ENCODE measurements around the gene WWTR1.

Gene WWTR1

DNA sequence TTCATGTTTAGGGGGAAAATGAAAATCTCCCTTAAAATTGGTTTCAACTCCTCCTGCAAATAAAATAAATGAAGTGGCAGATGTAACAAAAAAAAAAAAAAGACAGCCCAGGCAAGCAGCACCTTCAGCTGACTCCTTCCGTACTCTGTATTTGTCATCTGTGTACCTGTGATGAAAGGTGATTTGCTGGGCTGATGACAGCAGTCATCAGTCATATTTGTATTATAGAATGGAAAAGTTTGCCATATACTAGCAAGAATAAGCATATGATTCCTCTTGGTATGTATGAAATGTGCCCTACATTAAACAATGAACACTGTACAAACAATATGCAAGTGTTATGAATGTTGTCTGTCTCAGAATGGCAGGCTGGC is 44.1 kb upstream of the WWTR1 start:
- H3K36me3 ChIP-seq (replicated peaks) = no peaks in the 10 kb centered on the region
- TF ChIP-seq, protein P1, sequence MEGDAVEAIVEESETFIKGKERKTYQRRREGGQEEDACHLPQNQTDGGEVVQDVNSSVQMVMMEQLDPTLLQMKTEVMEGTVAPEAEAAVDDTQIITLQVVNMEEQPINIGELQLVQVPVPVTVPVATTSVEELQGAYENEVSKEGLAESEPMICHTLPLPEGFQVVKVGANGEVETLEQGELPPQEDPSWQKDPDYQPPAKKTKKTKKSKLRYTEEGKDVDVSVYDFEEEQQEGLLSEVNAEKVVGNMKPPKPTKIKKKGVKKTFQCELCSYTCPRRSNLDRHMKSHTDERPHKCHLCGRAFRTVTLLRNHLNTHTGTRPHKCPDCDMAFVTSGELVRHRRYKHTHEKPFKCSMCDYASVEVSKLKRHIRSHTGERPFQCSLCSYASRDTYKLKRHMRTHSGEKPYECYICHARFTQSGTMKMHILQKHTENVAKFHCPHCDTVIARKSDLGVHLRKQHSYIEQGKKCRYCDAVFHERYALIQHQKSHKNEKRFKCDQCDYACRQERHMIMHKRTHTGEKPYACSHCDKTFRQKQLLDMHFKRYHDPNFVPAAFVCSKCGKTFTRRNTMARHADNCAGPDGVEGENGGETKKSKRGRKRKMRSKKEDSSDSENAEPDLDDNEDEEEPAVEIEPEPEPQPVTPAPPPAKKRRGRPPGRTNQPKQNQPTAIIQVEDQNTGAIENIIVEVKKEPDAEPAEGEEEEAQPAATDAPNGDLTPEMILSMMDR (IDR thresholded peaks at IDR 0.05; ENCODE audit: low read depth, low read length, missing control alignments) = no peak
- H3K4me3 ChIP-seq (ENCODE audit: low read depth, low read length) = no peak overlapping the region
- in situ Hi-C loops (cut with HindIII; ENCODE audit: low pct_ligation_motif_present, low sequenced_read_pairs) = no loop called here
- H3K27me3 ChIP-seq (replicated peaks) = no peaks in the 10 kb centered on the region
- DNase-seq = no peak
- H3K27ac ChIP-seq = no peak overlapping the region

DNA sequence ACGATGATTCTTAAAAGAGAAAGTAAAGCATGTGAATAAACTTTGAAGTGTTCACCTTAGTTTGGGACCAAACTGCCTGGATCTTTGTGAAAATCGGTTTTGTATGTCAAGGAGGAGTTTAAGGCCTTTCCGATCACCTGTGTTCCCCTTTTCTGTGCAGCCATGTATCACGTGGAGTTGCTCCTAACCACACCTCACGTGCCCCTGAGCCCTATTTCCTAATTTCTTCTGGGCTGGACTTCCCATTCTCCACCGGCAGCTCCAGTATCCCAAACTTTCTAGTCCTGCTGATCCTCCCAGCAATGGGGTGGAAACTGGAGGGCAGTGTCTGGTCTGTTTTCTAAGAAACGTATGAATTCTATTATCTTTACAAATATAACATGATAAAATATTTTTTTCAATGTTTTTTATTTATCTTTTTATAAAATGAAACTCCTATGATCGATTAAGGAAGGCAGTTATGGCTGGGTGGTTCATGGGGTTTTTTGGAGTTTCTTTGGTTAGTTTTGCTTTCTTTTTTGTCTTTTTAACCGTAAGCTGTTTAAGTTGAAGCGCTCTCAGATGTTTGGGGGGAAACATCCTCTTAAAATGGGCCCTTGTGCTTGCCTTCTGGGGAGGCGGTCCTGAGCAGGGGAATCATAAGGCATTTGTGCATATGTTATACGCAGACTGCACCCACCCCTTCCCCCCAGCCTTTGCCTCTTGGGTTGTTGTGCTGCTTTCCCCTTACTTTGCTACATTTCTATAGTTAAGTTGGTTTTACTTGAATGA is 43.6 kb upstream of the WWTR1 start:
- H3K27me3 ChIP-seq (replicated peaks) = no peaks in the 10 kb centered on the region
- in situ Hi-C loops (cut with HindIII; ENCODE audit: low pct_ligation_motif_present, low sequenced_read_pairs) = no loop called here
- H3K27ac ChIP-seq = no peak overlapping the region
- no peaks in the 10 kb centered on the region for H3K36me3 ChIP-seq (replicated peaks)
- TF ChIP-seq, protein P1 (IDR thresholded peaks at IDR 0.05; ENCODE audit: low read depth, low read length, missing control alignments) = no peak
- H3K4me3 ChIP-seq (ENCODE audit: low read depth, low read length) = no peak overlapping the region
- DNase-seq = no peak

DNA sequence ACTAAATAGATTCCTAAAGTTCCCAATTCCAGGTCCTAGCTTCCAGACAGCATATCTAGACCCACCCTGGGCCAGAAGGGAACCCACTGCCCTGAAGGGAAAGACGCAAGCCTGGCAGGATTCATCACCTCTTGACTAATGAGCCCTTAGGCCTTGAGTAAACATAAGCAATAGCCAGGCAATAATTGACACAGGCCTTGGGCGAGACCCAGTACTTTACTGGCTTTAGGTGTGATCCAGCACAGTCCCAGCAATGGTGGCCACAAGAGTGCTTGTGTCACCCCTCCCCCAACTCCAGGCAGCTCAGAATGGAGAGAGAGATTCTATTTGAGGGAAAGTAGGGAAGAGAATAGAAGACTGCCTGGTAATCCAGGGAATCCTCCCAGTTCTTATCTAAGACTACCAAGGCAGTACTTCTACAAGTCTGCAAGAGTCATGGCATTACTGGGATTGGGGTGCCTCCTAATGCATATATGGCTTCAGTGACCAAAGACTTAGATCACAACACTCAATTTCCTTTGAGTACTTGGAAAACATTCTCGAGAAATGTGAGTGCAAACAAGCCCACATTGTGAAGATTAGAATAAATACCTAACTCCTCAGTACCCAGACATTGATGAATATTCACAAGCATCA is 30.4 kb upstream of the WWTR1 start:
- no peak overlapping the region for H3K27ac ChIP-seq
- no peaks in the 10 kb centered on the region for H3K36me3 ChIP-seq (replicated peaks)
- H3K27me3 ChIP-seq (replicated peaks) = no peaks in the 10 kb centered on the region
- DNase-seq = no peak
- in situ Hi-C loops (cut with HindIII; ENCODE audit: low pct_ligation_motif_present, low sequenced_read_pairs) = no loop called here
- H3K4me3 ChIP-seq (ENCODE audit: low read depth, low read length) = no peak overlapping the region
- TF ChIP-seq, protein P1 (IDR thresholded peaks at IDR 0.05; ENCODE audit: low read depth, low read length, missing control alignments) = no peak

DNA sequence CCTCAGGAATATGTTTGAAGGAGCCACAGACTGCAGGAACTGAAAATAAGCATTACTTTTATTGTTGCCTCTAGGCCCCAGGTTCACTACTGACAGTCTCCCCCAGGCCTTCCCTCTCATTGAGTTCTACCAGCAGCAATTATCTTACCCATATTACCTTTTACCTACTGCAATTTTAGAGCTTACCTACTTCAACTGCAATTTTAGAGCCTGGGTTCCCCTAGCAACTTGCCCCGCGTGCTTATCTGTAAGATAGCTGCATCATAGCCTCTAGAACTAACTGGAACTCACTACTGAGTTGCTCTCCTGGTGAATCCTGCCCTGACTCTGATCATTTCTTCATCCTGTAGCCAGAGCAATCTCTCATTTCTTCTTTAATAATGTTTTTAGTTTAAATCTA is 29.2 kb upstream of the WWTR1 start:
- Histone ChIP-seq H3K36me3 (replicated peaks) (no peaks in the 10 kb centered on the region), H3K27me3 (replicated peaks) (no peaks in the 10 kb centered on the region), H3K4me3 (ENCODE audit: low read depth, low read length) (no peak overlapping the region), H3K27ac (no peak overlapping the region)
- DNase-seq = no peak
- TF ChIP-seq, protein P1 (IDR thresholded peaks at IDR 0.05; ENCODE audit: low read depth, low read length, missing control alignments) = no peak
- in situ Hi-C loops (cut with HindIII; ENCODE audit: low pct_ligation_motif_present, low sequenced_read_pairs) = no loop called here

DNA sequence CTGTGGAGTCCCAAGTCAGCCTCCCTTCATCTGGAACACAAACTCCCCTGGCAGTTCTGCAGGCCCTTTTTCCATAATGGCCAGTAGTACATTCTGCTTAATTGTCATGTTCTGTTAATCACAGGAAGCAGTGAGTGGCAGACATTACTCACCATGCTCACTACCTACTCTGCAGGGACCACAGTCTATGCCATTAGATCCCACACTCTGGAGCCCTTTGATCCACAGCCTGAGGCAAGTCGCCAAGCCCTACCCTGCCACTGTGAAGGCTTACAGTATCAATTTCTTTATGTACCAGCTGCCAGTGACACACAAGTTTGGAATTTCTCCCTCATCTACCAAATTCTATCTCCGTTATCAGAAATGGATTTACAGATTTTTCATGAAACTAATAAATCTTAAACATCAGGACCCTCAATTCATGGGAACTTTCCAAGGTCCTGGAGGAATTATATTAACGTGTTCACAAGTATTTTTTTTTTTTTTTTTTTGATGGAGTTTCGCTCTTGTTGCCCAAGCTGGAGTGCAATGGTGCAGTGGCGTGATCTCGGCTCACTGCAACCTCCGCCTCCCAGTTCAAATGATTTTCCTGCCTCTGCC is 20.6 kb upstream of the WWTR1 start:
- no peak for DNase-seq
- TF ChIP-seq, protein P1 (IDR thresholded peaks at IDR 0.05; ENCODE audit: low read depth, low read length, missing control alignments) = no peak
- in situ Hi-C loops (cut with HindIII; ENCODE audit: low pct_ligation_motif_present, low sequenced_read_pairs) = no loop called here

More for the DNA sequence above, 20.6 kb upstream of the WWTR1 start:
- H3K36me3 ChIP-seq (replicated peaks) = no peaks in the 10 kb centered on the region
- H3K27me3 ChIP-seq (replicated peaks) = no peaks in the 10 kb centered on the region
- no peak overlapping the region for H3K4me3 ChIP-seq (ENCODE audit: low read depth, low read length)
- no peak overlapping the region for H3K27ac ChIP-seq

All from brain microvascular endothelial cell (primary cell).